Activated T-cell treated with anti-CD3 and anti-CD28 coated beads, Interleukin-2, amount 50 U/mL, for 48 hours (primary cell): ENCODE data around the gene DPY30.

Source experiments
- DNase-seq, 2 experiments: peaks; one replicate each; pipeline ENCODE4 v3.0.0-alpha.2; 2020

Gene DPY30

GRCh38 chr2:32009516-32010256 lies 29.9 kb downstream of the DPY30 start:
- DNase-seq = peak; percentile 59 to 67

DNA sequence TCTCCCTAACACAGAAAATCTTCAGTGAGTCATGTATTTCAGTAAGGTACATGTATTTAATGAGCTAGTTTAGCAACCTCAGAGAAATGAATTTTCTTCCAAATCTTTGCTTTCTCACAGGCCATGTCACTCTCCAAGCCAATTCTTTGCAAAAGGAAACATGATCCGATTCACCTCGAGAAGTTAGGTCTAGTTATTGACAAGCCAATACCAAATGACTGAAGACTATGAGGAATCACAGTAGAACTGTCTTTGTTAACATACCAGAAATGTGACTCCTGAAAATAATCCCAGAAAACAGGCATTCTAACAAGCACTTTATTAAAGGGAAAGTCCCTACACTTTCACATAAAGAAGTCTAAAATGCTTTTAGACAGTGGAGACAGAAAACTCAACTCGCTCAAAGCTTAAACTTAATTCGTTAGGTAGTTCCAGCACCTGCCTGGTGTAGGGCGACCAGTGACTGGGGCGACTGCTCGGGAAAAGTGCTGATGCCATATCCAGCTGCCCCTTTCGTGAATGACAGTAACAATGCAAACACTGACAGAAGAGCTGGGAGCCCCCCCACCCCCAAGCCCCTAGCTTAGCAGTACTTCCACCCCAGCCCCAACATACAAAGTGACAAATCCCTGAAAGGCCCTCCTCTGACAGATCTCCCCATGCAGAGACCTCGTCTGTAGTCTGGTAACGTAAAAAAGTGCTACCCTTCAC lies 30.6 kb downstream of the DPY30 start:
- no peak for DNase-seq

DNA sequence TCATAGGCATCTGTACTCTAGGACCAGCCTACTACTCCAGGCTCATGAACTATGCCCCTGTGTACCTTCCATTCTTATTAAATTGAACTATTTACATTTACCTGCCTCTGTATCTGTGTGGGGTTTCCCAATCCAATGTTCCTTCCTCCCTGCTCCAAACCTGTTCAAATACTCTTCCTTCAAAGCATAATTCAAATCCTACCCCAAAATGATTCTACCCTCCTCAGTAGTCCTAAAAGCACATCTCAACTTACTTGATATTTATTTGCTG lies 32.5 kb downstream of the DPY30 start:
- DNase-seq = no peak

DNA sequence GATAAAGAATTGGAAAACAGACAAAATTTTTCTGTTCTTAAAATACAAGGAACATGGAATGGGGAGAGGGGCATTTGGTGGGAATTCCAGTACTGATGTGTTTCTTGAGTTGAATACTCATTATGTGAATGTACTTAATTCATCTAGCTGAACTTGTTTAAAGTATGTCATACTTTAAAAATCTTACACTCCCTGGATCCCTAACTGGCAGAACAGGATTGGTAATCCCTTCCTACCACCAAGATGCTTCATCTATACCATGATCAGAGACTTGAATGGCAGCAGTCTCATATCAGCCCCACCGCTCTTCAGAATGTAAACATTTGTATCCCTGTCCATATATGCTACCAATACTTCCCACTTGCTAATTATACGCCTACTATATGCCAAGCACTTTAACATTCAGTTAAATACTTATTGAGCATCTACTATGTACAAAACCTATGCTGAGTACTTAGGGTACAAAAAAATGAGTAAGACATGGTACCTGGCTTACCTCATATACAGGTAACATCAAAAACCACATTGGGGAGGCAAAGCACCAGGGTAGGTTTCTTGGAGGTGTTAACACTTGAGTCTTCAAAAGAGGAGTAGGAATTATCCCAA lies 34.1 kb downstream of the DPY30 start:
- DNase-seq = no peak

- no peak for DNase-seq
Measured at GRCh38 chr2:32003791-32004190, 35.8 kb downstream of the DPY30 start.

DNA sequence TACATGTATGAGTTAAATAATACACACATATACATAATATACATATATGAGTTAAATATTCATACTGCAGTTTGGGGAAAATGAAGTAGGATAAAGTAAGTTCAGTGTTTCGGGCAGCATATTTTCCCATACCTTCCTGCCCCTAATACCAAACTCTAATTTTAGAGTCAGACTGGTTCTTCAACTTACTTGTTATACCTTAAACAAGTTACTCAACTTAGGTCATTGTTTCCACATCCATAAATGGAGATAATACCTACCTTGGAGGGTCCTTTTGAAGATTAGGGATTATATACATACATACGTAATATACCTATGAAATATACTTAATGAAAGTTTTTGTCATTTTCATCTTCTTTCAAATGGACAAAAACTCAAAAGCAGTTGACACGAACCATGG lies 37.2 kb downstream of the DPY30 start:
- DNase-seq = no peak

DNA sequence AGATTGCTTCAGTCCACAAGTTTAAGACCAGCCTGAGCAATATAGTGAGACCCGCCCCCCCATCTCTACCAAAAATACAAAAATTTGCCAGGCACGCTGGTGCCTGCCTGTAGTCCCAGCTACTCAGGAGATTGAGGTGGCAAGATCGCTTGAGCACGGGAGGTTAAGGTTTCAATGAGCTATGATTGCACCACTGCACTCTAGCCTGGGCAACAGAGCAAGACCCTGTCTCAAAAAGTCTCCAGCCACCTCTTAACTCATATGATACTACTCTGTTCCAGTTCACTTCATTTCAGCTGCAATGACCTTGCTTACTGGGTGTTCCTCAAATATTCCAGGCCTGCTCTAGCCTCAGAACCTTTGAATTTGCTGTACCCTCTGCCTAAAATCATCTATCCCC lies 40.2 kb downstream of the DPY30 start:
- DNase-seq = no peak

DNA sequence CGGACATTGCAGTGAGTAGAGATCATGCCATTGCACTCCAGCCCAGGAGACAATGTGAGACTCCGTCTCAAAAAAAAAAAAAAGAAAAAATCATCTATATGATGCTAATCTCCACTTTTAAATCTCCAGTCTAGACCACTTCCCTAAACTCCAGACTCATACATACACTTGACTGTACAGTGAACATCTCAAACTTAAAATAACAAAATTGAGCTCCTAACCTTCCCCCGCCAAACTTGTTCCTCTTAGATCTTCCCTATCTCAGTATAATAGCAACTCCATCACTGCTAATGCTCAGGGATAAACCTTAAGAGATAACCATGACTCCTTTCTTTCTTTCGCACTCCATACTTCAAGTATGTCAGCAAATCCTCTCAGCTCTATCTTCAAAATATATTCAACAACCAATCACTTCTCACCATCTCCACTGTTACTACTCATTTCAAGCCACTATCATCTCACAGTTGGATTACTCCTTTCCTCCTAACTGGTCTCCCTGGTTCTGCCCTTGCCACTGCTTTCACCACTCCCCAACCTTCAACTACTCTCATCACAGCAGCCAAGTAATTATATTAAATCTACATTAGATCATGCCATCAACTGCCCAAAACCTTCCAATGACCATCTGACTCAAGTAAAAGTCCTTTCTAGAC lies 40.7 kb downstream of the DPY30 start:
- DNase-seq = no peak

DNA sequence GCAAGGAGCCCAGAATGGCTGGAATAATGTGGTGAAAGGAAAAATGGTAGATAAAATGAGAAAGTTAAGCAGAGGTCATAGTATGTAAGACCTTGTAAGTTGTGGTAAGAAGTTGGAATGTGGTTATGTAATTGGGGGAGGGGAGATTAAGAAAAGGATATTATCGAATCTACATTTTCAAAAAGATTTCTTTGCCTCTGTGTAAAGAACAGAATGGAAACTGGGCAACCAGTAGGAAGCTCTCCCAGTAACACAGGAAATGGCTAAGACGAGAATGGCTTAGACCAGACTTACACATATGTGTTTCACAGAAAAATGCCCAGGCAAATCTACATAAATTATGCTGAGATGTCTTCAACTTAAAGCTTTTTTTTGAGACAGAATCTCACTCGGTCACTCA lies 42.0 kb downstream of the DPY30 start:
- no peak for DNase-seq

GRCh38 chr2:31996571-31997150 lies 42.9 kb downstream of the DPY30 start:
- DNase-seq = no peak

DNA sequence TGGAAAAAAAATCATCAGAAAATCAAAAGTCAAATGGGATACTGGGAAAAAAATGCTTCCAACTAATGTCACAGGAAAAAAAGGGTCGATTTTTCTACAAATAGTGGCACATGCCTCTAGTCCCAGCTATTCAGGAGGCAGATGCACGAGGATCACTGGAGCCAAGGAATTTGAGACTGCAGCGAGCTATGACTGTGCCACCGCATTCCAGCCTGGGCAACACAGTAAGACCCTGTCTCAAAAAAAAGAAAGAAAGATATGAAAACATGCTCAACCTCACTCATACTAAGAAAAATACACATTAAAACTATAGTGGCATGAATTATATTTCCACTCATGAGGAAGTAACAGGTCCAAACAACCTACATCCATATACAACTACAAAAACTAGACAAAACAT lies 46.7 kb downstream of the DPY30 start:
- no peak for DNase-seq

- no peak for DNase-seq
Measured at GRCh38 chr2:31992025-31992579, 47.5 kb downstream of the DPY30 start.

DNA sequence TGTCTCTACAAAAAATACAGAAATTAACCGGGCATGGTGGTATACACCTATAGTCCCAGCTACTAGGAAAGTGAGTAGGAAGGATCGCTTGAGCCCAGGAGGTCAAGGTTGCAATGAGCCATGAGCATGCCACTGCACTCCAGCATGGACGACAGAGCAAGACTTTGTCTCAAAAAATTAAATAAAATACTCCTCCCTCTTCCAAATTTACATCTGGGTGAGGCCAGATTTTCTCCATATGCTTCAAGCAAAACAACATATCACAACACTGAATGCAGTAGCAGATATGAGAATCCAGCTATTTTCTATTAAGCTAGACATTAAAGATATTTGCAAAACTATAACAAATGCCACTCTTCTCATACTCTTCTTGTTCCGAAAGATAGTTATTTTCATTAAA lies 49.7 kb downstream of the DPY30 start:
- no peak for DNase-seq

DNA sequence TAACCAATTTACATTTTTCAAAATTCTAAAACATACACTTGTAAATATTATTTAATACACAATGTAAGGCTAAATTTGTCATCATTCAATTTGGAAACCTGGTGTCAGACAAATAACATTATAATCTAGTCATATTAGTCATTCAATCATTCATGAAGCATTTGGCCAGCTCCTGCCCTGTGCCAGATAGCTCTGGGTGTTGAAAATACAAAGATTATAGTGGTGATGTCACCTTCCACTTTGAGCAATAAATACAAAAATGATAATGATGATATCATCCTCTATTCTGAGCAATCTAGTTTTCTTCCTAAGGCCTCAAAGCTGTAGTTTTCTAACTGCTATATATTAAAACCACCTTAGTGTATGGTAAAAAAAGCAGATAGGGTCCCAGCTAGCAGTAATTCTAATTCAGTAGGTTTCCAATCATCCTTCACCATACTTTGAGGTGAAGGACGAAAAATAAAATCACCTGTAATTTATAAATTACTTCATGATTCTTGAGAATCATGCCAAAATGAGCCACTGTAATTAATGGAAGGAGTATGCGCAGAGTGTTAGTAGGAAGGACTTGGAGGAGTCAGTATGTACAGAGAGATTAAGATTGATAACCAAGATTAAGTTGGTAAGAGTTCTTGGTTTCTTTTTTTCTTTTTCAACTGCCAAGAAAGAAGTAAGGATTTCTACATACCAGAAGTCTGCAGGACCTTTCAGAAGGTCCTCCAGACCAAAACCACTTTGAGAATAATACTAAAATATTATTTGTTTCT lies 52.0 kb downstream of the DPY30 start:
- no peak for DNase-seq

GRCh38 chr2:31986906-31987305 lies 52.7 kb downstream of the DPY30 start:
- no peak for DNase-seq

GRCh38 chr2:31983762-31984467 lies 55.7 kb downstream of the DPY30 start:
- DNase-seq = no peak

GRCh38 chr2:31980674-31981356 lies 58.8 kb downstream of the DPY30 start:
- no peak for DNase-seq

GRCh38 chr2:31979956-31980355 lies 59.6 kb downstream of the DPY30 start:
- no peak for DNase-seq

- DNase-seq = no peak
Measured at GRCh38 chr2:31979018-31979417, 60.6 kb downstream of the DPY30 start.

- no peak for DNase-seq
Measured at GRCh38 chr2:31978436-31978835, 61.2 kb downstream of the DPY30 start.
